NCI-H1930 (cell line): ENCODE results near the gene ROPN1L.

Experiments
- DNase-seq, 2 experiments: peaks; one replicate each; lab custom pipeline; 2025; lab: John Stamatoyannopoulos, UW

ROPN1L gene

GRCh38 chr5:10457682-10458574 lies 16.2 kb downstream of the ROPN1L start:
- DNase-seq, result no peak

GRCh38 chr5:10459080-10460055 lies 17.7 kb downstream of the ROPN1L start:
- no peak for DNase-seq

- DNase-seq, result no peak
These were observed 18.7 kb downstream of the ROPN1L start for GRCh38 chr5:10460252-10460906.

GRCh38 chr5:10461041-10461440 lies 19.4 kb downstream of the ROPN1L start:
- DNase-seq, result no peak

- DNase-seq, result no peak
These were observed 20.4 kb downstream of the ROPN1L start for GRCh38 chr5:10461904-10462555.

GRCh38 chr5:10463566-10463965 lies 21.9 kb downstream of the ROPN1L start:
- no peak for DNase-seq

GRCh38 chr5:10464173-10464572 lies 22.5 kb downstream of the ROPN1L start:
- DNase-seq, result no peak

- no peak for DNase-seq
These were observed 24.0 kb downstream of the ROPN1L start for GRCh38 chr5:10465726-10466125.

GRCh38 chr5:10466446-10467073 lies 24.9 kb downstream of the ROPN1L start:
- DNase-seq, result no peak

GRCh38 chr5:10467281-10468198 lies 25.9 kb downstream of the ROPN1L start:
- DNase-seq, result no peak

GRCh38 chr5:10468256-10468655 lies 26.6 kb downstream of the ROPN1L start:
- DNase-seq, result no peak

GRCh38 chr5:10469253-10470050 lies 27.8 kb downstream of the ROPN1L start:
- no peak for DNase-seq

GRCh38 chr5:10470669-10471068 lies 29.0 kb downstream of the ROPN1L start:
- no peak for DNase-seq

GRCh38 chr5:10471677-10472076 lies 30.0 kb downstream of the ROPN1L start:
- DNase-seq, result no peak

GRCh38 chr5:10474521-10475075 lies 32.9 kb downstream of the ROPN1L start:
- DNase-seq, result no peak

GRCh38 chr5:10475931-10476676 lies 34.4 kb downstream of the ROPN1L start:
- no peak for DNase-seq

GRCh38 chr5:10476878-10477277 lies 35.2 kb downstream of the ROPN1L start:
- no peak for DNase-seq

GRCh38 chr5:10477943-10478342 lies 36.3 kb downstream of the ROPN1L start:
- DNase-seq, result no peak
